ENCODE data around the gene NXPH1.

Gene NXPH1

GRCh38 chr7:8594115-8594514 lies 160.7 kb downstream of the NXPH1 start:
- no peak for DNase-seq (ENCODE audit: low read depth, low spot score)

DNA sequence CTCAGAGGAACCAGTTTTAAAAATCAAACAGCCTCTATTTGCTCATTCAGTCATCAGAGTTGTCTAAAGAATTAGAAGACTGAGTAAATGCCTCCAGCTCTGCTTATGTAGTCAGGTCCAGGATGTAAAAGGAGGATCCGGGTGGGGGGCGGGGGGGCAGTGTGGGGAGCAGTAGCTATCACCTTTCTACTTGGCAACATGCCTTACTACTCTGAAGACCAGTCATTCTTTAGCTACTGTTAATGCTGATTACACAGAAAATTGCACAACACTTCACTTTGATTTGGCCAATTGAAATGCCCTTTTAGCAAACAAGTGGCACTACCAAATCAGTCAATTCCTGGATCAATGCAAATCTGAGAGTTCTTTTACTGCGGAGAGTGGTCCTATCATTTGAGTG lies 164.2 kb downstream of the NXPH1 start:
- DNase-seq (ENCODE audit: low read depth, low spot score) = no peak

GRCh38 chr7:8601121-8601520 lies 167.7 kb downstream of the NXPH1 start:
- DNase-seq (ENCODE audit: low read depth, low spot score) = no peak

DNA sequence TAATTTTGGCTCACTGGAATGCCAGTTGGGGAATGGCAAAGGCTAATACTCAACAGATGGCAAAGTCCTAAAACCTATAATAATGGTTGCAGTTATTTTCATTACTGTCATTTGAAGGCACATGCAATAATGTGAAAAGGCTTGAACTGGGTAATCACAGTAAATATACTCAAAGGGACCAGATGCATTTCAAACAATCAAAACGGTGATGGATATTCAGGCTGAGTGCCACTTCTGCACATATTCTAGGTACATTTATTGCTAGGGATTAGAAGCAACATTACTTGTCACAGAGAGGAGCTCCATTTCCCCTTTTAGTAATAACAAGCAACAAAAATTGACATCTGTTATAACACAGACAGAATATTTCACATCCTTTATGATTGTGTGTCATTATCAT lies 171.8 kb downstream of the NXPH1 start:
- no peak for DNase-seq (ENCODE audit: low read depth, low spot score)

- DNase-seq (ENCODE audit: low read depth, low spot score) = no peak
Observed at GRCh38 chr7:8612584-8612983, 179.2 kb downstream of the NXPH1 start.

DNA sequence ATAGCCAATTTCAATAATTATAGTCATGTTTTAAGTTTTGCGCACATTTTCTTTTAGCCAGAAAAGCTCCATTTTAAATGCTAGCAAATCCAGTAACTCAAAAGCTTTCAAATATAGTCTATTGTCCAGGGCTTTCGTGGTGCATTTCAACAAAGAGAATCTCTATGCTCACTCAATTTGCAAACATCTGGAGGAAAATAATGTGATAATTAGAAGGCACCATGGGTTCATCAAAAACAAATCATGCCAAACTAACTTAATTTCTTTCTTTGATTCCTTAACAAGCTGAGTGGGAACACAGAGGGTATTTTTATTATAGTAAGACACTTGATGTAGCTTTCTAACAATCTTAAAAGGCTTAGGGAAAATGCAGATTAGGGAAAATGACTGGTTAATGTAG lies 179.8 kb downstream of the NXPH1 start:
- no peak for DNase-seq (ENCODE audit: low read depth, low spot score)

DNA sequence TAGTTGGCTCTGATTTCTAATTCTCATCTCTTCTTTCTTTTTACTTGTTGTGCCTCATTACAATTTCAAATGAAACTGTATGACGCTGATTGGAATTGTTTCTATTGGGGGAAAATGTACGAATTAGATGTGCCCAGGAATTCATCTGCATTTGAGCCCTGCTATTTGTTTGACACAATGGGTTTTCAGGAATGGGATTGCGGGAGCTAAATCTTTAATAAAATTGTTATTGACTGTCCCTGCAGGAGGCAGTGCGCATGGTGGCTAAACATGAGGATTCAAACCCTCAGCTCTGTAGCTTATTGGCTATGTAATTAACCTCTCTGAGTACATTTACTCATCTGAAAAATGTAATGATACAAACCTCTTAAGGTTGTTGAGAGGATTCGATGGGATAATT lies 181.6 kb downstream of the NXPH1 start:
- DNase-seq (ENCODE audit: low read depth, low spot score) = no peak

DNA sequence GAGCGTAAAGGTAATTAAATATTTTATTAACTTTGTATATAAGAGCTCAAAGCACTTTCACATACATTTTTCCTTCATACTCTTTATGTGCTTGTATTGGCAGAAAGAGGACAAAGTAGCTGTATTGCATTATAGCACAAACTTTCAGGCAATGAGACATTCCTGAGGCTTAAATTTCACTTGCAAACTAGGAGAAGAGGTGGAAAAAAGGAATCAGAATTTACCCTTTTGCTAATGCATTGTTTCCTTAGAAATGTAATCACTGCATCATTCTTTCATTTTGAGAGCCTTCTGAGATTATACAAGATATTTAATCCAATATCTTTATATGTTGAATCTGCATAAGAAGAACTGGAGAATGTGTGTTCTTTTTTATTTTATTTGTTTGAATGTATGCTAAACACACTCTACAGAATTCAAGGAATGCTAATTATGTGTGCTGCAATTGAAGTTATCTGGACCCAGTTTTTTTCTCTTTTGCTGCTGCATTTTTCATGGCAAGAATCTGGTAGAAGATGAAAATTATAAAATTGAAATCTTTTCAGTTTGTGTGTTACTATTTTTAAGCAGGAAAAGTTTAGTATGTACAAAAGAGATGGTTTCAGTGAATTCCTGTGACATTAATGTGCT lies 185.1 kb downstream of the NXPH1 start:
- no peak for DNase-seq (ENCODE audit: low read depth, low spot score)

GRCh38 chr7:8620169-8620568 lies 186.8 kb downstream of the NXPH1 start:
- DNase-seq (ENCODE audit: low read depth, low spot score) = no peak

DNA sequence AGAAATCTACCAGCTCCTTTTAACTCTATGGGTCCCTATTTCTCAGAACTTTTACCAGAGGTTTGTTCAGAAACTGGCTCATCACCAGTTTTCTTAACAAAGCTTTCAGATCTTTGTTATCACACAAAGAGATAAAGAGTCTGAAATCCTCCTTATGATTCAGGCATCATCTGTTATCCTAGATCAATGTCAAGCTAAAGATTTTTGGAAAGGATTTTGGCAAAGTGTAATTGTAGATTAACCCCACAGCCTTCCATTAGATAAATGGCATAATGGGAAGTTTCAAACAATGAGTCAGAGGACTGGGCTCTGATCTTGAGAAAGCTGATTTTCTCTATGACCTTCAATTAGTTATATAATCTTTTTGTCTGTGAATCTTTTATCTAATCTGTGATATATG lies 192.2 kb downstream of the NXPH1 start:
- no peak for DNase-seq (ENCODE audit: low read depth, low spot score)

DNA sequence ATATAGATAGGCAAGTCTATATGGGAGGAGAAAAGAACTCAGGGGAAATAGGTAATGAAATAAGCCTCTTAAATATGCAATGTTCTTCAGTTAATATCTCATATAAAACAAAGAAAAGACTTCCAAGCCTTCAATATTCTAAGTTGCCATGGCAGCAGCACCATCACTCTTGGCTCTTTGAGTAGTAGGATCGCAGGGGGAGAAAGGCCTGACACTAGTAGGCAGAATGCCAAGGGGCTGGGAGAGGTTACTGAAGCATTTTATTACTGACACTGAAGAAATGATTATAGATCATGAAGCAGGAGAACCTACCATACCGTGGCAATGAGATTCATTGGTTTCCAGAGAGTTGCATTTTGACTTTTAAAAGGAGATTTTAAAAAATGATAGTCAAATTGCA lies 193.9 kb downstream of the NXPH1 start:
- DNase-seq (ENCODE audit: low read depth, low spot score) = no peak

DNA sequence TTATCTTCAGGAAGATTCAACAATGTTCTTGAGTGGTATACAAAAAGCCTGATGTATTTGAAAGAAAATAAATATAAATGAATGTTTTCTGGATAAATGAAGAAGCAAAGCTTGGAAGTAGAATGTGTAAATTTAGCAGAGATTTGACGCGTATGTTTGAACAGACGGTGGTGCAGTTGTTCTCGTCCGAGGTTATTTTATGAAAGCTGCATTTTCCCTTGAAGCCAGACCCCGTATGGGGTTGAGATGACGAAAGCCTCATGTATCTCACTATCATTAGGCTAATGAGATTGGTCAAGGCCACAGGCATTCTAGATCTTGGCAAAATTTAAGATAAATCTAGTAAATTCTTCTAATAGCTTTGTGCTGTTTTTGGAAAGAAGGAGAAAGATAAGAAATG lies 195.2 kb downstream of the NXPH1 start:
- DNase-seq (ENCODE audit: low read depth, low spot score) = no peak

DNA sequence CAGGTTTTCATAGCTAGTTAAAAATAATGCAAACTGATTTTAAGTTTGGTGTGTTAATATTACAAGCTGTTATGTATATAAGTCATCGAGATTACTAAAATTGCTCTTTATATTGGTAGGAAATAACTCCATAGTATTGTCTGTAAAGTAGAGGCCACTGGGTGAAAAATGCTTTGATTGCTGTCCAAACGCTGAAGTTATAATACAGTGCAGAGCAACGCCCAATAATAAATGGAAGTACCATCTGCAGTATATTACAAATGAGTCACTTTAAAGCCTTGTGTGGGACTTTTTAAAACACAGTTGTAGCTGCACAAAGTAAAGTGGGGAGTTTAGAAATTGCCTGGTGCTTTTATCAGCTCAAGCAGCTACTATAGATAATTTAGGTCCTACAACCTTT lies 196.1 kb downstream of the NXPH1 start:
- no peak for DNase-seq (ENCODE audit: low read depth, low spot score)

GRCh38 chr7:8637322-8637721 lies 203.9 kb downstream of the NXPH1 start:
- no peak for DNase-seq (ENCODE audit: low read depth, low spot score)

DNA sequence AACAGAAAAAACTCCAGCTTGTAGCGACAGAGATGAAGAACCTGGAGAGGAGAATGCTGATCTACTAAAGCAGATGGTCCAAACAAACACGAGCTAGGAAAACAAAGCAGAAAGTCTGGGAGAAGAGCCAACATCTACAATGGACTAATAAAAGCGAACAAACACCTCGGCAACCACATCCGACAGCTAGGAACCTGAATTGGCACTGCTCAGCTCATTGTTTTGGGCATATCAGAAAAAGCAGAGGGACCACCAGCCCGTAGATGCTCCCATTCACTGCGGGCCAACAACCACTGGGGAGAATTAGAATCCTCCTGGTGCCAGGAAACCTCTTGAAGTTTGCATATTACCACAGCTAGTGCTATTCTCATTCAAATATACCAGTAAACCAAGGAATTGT lies 204.7 kb downstream of the NXPH1 start:
- no peak for DNase-seq (ENCODE audit: low read depth, low spot score)

DNA sequence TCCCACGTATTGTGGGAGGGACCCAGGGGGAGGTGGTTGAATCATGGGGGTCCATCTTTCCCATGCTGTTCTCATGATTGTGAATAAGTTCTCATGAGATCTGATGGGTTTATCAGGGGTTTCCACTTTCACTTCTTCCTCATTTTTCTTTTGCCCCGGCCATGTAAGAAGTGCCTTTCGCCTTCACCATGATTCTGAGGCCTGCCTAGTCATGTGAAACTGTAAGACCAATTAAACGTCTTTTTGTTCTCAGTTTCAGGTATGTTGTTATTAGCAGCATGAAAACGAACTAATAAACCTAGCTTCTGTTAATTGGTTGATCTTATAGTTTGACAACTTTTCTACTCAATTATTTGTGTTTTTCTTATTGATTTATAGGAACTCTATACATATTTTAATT lies 206.3 kb downstream of the NXPH1 start:
- no peak for DNase-seq (ENCODE audit: low read depth, low spot score)

GRCh38 chr7:8640671-8641070 lies 207.3 kb downstream of the NXPH1 start:
- no peak for DNase-seq (ENCODE audit: low read depth, low spot score)

GRCh38 chr7:8668627-8669500 lies 235.5 kb downstream of the NXPH1 start:
- no peak for DNase-seq (ENCODE audit: low read depth, low spot score)

DNA sequence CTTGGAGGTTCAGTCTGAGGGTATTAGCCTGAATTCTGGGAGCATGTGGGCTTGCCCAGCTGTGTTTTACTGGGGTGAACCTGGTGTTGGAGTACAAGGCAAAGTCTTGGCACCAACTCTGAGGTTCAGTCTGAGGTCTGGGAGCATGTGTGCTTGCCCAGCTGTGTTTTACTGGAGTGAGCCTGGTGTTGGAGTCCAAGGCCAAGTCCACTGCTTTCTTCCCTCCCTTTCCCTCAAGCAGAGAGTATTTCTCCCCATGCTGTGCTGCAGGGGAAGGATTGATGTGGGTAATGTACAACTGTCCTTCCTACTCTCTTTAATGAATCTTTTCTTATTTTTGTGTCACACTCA lies 236.1 kb downstream of the NXPH1 start:
- DNase-seq (ENCODE audit: low read depth, low spot score) = no peak

DNA sequence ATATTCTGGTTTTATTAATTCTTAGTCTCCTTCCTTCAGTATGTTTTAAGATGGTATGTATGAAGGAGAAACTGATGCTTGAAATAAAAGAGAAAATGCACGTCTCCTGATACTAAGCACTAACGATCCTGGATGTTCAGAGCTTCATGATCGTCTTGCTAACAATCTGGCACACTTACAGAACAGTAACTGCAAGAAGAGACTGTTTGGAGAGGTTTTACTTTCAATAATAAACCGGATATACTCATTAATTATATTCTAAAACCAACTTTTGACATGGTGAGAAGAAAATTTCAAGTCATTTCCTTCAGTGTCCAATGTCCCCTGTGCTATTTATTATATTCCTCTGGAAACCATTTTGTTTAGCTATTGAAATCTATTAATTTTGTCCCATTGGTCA lies 251.0 kb downstream of the NXPH1 start:
- DNase-seq (ENCODE audit: low read depth, low spot score) = no peak

GRCh38 chr7:8699875-8700624 lies 266.6 kb downstream of the NXPH1 start:
- DNase-seq (ENCODE audit: low read depth, low spot score) = no peak

- no peak for DNase-seq (ENCODE audit: low read depth, low spot score)
Observed at GRCh38 chr7:8702807-8703206, 269.4 kb downstream of the NXPH1 start.

- no peak for DNase-seq (ENCODE audit: low read depth, low spot score)
Observed at GRCh38 chr7:8710124-8710523, 276.7 kb downstream of the NXPH1 start.
